ENCODE results near the gene C16orf90. TPM values are rescaled to one million over a fixed set of nuclear protein-coding genes. Genes with fewer than 3 reads are reported as not detected.

Gene C16orf90
- total RNA-seq, 1 experiment from 2014 or later = not detected

GRCh38 chr16:3458278-3458851 lies 36.9 kb downstream of the C16orf90 start:
- Histone ChIP-seq H3K36me3 (ENCODE audit: low read depth, low read length) (no peaks in the 10 kb centered on the region), H3F3A (ENCODE audit: low read length, unreplicated experiment) (no peaks in the 10 kb centered on the region), H2AFZ (ENCODE audit: low read length) (peak overlapping the region; percentile 60), H4K20me1 (ENCODE audit: low read length) (peaks cover 8% of the 10 kb centered on the region), H3K27me3 (ENCODE audit: low read length) (no peaks in the 10 kb centered on the region), H3K9ac (ENCODE audit: low read length) (peak overlapping the region; percentile 90), H3K9me2 (replicated peaks; ENCODE audit: low read length) (no peaks in the 10 kb centered on the region), H3K27ac (ENCODE audit: low read length) (no peak overlapping the region), H3K4me2 (ENCODE audit: low read length) (peak overlapping the region; percentile 98), H3K9me3 (ENCODE audit: low read length) (no peaks in the 10 kb centered on the region), H3K79me2 (ENCODE audit: low read length) (peaks cover 57% of the 10 kb centered on the region), H3K4me1 (ENCODE audit: insufficient read depth, low read length) (peaks cover 23% of the 10 kb centered on the region), H3K4me3 (ENCODE audit: low read length) (peak overlapping the region; percentile 93)
- intact Hi-C loops (cut with micrococcal nuclease) = loop anchor here (2.0 kb wide), 1 partner anchor 58 kb away; the partner anchor contains the start of genes ZNF174 and ZSCAN32
- peak; percentile 11 for DNase-seq
- no peak for TF ChIP-seq EZH2phosphoT487 (IDR thresholded peaks at IDR 0.05; ENCODE audit: borderline replicate concordance, low read length)
- TF ChIP-seq CTCF (conservative IDR thresholded peaks at IDR 0.05; ENCODE audit: low read depth, low read length) = no peak
- no peak for TF ChIP-seq EZH2 (IDR thresholded peaks at IDR 0.05; ENCODE audit: low read length, unreplicated experiment)
- no TSS peak for BruUV-seq (replicated peaks)
- ChIA-PET POLR2A (ENCODE audit: unreplicated experiment) (no interaction called here), CTCF (no interaction called here)
- ATAC-seq = peak; percentile 12

- H2AFZ ChIP-seq (ENCODE audit: low read length) = peak overlapping the region; percentile 88
- H3K9ac ChIP-seq (ENCODE audit: low read length) = peak overlapping the region; percentile 90
- peak overlapping the region; percentile 46 for H3K27ac ChIP-seq (ENCODE audit: low read length)
- ChIA-PET POLR2A (ENCODE audit: unreplicated experiment) (no interaction called here), CTCF (no interaction called here)
- H3K79me2 ChIP-seq (ENCODE audit: low read length) = peaks cover 50% of the 10 kb centered on the region
- peak overlapping the region; percentile 82 for H3K4me2 ChIP-seq (ENCODE audit: low read length)
- intact Hi-C loops (cut with micrococcal nuclease) = loop anchor here (2.0 kb wide), 1 partner anchor 57 kb away; the partner anchor contains the start of genes ZNF174 and ZSCAN32
- no peaks in the 10 kb centered on the region for H3K9me3 ChIP-seq (ENCODE audit: low read length)
- ATAC-seq (peak; percentile 78), DNase-seq (peak; percentile 81)
- H3K9me2 ChIP-seq (replicated peaks; ENCODE audit: low read length) = no peaks in the 10 kb centered on the region
- H3K4me1 ChIP-seq (ENCODE audit: insufficient read depth, low read length) = peaks cover 23% of the 10 kb centered on the region
- BruUV-seq (replicated peaks) = TSS peak; percentile 77
- H3F3A ChIP-seq (ENCODE audit: low read length, unreplicated experiment) = no peaks in the 10 kb centered on the region
- H3K36me3 ChIP-seq (ENCODE audit: low read depth, low read length) = no peaks in the 10 kb centered on the region
- H3K4me3 ChIP-seq (ENCODE audit: low read length) = peak overlapping the region; percentile 93
- TF ChIP-seq CTCF (conservative IDR thresholded peaks at IDR 0.05; ENCODE audit: low read depth, low read length) = peak; percentile 20; the same call in 1 of the 2 replicates
- no peak for TF ChIP-seq EZH2 (IDR thresholded peaks at IDR 0.05; ENCODE audit: low read length, unreplicated experiment)
- TF ChIP-seq EZH2phosphoT487 (IDR thresholded peaks at IDR 0.05; ENCODE audit: borderline replicate concordance, low read length) = no peak
- H4K20me1 ChIP-seq (ENCODE audit: low read length) = peaks cover 8% of the 10 kb centered on the region
- H3K27me3 ChIP-seq (ENCODE audit: low read length) = no peaks in the 10 kb centered on the region
Measured at GRCh38 chr16:3457434-3458252, 37.6 kb downstream of the C16orf90 start.

Data from PC-3 (cell line).